MV-4-11 (cell line): ENCODE results near the gene SCLT1.

Experiments
- DNase-seq: peaks from one replicate; lab custom pipeline; 2025; lab: John Stamatoyannopoulos, UW

The SCLT1 gene

GRCh38 chr4:128957459-128957858 is 135.9 kb downstream of the SCLT1 start:
- no peak for DNase-seq

- no peak for DNase-seq
Measured at GRCh38 chr4:128955751-128956150, 137.6 kb downstream of the SCLT1 start.

GRCh38 chr4:128954941-128955340 is 138.4 kb downstream of the SCLT1 start:
- no peak for DNase-seq

DNA sequence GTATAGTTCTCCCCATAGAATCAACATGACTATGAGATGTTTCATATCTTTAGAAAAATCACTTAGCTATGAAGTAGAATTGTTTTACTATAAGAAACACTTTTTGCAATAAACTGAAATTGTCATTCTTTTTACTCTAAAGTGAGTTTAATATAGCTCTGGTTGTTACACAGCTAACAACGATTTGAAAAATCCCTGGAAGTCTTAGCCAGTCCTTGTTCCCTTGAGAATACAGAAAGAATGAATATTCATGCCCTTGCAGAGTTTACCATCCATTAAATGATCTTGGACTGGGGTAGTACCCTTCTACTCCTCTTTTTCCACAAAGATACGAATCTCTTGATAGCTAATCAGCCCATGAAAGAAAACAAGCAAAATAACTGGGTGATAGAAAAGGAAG is 142.0 kb downstream of the SCLT1 start:
- DNase-seq: no peak

DNA sequence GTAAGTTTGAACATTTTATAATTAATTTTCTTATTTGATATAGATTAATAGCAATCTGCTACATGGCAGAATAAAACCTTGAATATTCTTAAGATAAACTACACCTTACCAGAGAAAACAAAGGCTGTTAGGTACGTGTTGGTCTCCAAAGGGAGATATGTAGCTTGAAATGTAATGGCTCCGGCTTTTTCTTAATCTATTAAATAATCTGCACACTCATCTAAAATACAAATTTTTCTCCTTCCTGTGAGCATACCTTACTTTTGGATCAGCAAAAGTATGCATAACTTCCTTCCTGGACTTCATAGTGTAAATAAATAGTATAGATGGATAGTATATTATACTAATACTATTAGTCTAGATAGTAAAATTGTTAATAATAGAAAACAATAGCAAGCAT is 142.5 kb downstream of the SCLT1 start:
- no peak for DNase-seq

- DNase-seq: no peak
Measured at GRCh38 chr4:128946916-128947315, 146.4 kb downstream of the SCLT1 start.

DNA sequence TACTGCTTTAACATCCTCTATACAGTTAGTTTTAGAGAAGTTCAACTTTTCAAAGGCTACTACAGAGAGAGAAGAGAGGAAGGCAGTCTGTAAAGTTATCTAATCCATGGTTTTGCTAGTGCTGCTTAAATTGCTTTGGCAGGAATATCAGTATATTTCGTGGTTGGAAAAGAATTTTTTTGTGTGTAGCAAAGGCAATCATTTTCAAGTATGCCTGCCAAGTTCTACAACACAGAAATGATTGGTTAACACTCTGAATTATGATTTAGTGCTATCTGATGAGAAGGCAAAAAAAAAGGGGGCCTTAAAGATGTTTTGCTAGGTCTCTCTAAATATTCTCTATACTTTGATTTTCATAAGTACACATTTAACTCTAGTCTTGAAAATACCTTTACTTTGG is 150.7 kb downstream of the SCLT1 start:
- DNase-seq: no peak

DNA sequence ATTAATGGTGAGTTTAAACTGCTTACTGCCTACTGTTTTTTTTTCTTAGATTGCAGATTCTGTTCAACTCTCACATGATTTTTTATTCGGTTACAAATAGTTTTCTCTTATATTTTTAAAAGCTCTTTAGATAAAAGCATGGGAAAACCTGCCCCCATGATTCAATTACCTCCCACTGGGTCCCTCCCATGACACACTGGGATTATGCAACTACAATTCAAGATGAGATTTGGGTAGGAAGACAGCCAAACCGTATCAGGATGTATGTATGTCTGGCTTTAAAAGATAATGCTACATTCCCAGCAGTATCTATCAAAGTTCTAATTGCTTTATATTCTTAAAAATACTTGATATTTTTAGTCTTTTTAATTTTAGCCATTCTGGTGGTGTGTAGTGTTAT is 152.4 kb downstream of the SCLT1 start:
- no peak for DNase-seq

GRCh38 chr4:128930051-128930450 is 163.3 kb downstream of the SCLT1 start:
- no peak for DNase-seq

GRCh38 chr4:128924951-128925350 is 168.4 kb downstream of the SCLT1 start:
- DNase-seq: peak; percentile 3

GRCh38 chr4:128921954-128922353 is 171.4 kb downstream of the SCLT1 start:
- DNase-seq: no peak

GRCh38 chr4:128917781-128918180 is 175.6 kb downstream of the SCLT1 start:
- DNase-seq: peak; percentile 65

GRCh38 chr4:128916832-128917231 is 176.5 kb downstream of the SCLT1 start:
- DNase-seq: peak; percentile 97

DNA sequence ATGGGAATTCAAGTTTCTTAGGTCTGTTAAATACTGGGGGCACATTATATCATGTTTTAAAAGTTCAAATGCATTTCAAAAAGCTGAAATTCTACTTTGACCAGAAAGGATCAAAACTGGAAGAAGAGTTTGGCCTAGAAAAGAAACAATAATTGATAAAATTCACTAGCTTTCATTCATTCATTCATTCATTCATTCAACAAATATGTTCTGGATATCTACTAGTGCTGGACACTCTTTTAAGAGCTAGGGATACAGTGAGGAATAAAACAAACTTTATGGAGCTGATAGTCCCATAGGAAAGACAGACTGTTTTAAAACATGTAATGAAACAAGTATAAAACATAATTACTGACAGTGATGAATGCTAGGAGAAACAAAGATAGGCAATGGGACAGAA is 177.8 kb downstream of the SCLT1 start:
- no peak for DNase-seq

DNA sequence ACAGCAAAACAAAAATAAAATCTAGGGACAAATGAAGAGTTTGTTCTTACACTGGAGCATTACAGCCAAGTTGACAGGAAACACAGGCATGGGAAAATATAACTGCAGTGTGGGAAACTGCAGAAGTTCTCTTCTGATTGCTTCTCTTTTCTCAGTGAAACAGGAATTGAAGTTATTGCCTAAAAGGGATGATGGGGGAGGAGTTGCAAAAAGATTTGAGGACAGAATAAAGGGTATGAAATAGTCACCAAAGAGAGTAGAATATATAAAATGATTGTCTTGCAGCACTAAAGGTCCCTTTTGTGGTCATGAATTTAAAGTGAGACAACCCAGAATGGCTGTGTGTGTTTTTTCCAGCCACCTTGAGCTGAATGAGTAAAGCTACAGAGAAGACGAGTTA is 180.1 kb downstream of the SCLT1 start:
- peak; percentile 76 for DNase-seq

GRCh38 chr4:128908735-128909134 is 184.6 kb downstream of the SCLT1 start:
- DNase-seq: peak; percentile 19

- DNase-seq: no peak
Measured at GRCh38 chr4:128907981-128908380, 185.4 kb downstream of the SCLT1 start.

DNA sequence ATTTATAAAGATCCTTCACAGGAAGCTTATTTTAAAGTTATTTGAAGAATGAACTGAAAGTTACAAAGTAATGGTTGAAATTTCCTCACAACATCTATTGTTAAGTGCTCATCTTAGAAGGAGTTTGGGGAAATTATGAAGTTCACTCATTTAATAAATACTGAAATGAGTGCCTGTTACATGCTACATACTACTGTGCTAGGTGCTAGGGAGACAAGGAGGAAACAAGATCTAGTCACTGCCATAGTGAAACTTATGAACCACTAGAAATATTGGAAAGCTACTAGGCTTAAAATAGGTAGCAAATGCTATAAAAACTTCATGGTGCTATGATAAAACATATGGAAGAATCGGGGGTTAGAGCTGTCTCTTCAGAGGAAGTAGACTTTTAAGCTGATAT is 186.8 kb downstream of the SCLT1 start:
- DNase-seq: no peak

DNA sequence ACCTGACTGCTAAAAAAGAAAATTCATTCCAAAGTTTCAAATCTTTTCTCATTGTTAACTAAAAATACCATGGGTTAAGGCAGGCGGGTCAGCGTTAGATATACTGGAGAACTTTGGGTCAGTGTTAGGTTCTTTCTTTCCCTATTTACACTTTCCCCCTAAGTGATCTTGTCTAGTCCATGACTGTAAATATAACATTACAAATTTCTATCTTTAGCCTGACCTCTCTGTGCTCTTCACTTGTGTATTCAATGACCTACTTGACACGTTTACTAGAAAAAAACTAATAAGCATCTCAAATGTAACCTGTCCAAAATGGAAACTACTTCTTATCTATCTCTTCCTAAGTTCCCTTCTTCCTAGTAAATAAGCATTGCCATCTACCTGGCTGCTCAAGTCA is 188.5 kb downstream of the SCLT1 start:
- no peak for DNase-seq

- peak; percentile 21 for DNase-seq
Measured at GRCh38 chr4:128880662-128881061, 212.7 kb downstream of the SCLT1 start.

DNA sequence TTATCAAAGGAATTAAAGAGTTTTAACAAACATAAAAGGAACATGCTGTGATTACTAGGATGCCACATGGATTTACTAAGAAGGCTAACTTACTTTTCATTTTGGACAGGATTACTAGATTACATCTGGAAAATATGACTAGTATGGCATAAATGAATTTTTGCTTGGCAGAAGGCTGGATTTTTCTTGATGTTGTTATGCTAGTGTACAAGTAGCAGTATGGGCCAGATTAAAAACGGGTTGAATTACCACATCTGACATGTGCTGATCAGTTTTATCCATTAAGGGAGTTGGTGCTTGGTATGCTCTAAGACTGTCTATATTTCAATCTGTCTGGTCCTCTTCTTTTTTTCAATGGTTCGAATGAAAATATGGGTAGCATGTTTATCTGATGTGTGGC is 213.4 kb downstream of the SCLT1 start:
- no peak for DNase-seq

DNA sequence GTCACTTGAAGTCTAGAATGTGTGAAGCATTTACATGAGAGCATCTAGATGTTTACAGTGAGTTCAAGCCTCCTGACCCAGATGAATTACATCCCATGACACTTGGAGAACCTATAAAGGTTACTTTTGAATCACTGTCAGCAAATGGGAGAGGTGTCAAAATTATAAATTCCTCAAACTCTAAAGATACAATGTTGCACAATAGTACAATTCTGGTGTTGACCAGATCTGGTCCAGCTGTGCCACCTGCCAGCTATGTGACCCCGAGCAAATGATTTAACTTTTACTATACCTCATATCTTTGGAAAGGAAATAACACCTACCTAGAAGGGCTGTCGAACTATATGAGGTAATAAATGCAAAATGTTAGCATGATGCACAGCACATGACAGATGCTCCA is 214.1 kb downstream of the SCLT1 start:
- DNase-seq: no peak

- no peak for DNase-seq
Measured at GRCh38 chr4:128877934-128878333, 215.4 kb downstream of the SCLT1 start.

DNA sequence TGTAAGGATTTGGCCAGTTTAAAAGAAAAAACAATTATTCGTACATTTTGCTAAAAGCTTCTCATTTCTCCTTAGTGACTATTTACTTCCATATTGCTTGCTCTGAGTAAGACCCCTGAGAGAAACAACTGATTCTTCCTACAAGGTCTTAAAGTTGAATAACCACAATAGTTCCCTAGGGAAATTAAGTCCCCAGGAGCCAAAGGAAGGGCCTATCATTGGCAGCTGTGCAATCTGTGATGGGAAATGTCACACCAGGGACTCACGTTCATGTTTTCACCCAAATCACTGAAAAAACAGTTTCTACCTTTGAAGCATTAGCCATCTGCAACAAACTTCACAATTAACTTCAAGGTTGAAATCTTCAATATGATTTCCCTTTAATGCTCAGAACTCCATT is 217.1 kb downstream of the SCLT1 start:
- DNase-seq: no peak

GRCh38 chr4:128871948-128872347 is 221.4 kb downstream of the SCLT1 start:
- no peak for DNase-seq
